ENCODE measurements around the gene ADAP1.

Gene ADAP1

DNA sequence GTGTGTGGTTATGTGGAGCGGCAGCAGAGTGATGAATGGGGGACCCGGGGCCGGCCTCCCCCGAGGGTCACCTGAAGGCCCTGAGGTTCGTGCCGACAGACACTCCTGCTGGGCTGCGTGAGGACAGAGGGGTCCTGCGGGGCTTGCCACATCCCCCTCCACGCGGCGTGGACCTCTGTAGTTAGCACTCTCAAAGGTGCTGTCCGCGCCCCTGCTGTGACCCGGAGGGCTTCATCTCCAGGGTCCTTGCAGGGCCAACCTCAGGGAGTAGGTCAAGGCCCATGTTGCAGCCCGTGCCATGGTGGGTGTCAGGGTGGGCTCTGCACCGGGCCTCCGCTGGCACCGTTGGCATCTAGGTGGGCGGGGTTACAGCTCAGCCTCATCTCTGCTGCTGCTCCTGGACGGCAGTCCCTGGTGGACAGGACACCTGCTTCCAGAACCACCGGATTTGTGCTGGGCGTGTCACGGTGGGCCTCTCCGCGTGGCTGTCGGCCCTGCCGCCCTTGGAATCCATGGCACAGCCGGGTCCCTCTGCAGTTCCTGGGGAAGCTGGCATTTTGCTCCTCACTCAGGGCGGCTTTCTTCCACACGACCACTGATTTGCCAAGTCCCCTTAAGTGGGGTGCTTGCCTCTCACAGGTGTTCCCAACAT lies 97.9 kb downstream of the ADAP1 start:
- Histone ChIP-seq H3K27me3 (ENCODE audit: insufficient read depth, low read length) (no peaks in the 10 kb centered on the region), H3K9ac (ENCODE audit: low read length) (no peak overlapping the region), H3K4me3 (ENCODE audit: low read depth, low read length, poor library complexity, severe bottlenecking) (no peak overlapping the region), H3K4me1 (ENCODE audit: insufficient read depth, low read length, severe bottlenecking) (no peaks in the 10 kb centered on the region), H3K36me3 (ENCODE audit: insufficient read depth, low read length) (peaks cover 83% of the 10 kb centered on the region), H3K4me2 (ENCODE audit: low read length) (no peak overlapping the region), H4K20me1 (ENCODE audit: insufficient read depth, low read length) (no peaks in the 10 kb centered on the region), H3K79me2 (ENCODE audit: insufficient read depth, low read length) (no peaks in the 10 kb centered on the region), H2AFZ (ENCODE audit: low read length) (no peak overlapping the region), H3F3A (ENCODE audit: insufficient read depth, low read length) (no peaks in the 10 kb centered on the region), H3K27ac (ENCODE audit: low read depth, low read length, poor library complexity, severe bottlenecking) (no peak overlapping the region), H3K9me3 (ENCODE audit: low read length) (no peaks in the 10 kb centered on the region), H3K9me2 (ENCODE audit: low read depth, low read length) (no peaks in the 10 kb centered on the region)
- no peak for TF ChIP-seq EZH2 (IDR thresholded peaks at IDR 0.05; ENCODE audit: borderline replicate concordance, low read length)
- TF ChIP-seq, protein P1, sequence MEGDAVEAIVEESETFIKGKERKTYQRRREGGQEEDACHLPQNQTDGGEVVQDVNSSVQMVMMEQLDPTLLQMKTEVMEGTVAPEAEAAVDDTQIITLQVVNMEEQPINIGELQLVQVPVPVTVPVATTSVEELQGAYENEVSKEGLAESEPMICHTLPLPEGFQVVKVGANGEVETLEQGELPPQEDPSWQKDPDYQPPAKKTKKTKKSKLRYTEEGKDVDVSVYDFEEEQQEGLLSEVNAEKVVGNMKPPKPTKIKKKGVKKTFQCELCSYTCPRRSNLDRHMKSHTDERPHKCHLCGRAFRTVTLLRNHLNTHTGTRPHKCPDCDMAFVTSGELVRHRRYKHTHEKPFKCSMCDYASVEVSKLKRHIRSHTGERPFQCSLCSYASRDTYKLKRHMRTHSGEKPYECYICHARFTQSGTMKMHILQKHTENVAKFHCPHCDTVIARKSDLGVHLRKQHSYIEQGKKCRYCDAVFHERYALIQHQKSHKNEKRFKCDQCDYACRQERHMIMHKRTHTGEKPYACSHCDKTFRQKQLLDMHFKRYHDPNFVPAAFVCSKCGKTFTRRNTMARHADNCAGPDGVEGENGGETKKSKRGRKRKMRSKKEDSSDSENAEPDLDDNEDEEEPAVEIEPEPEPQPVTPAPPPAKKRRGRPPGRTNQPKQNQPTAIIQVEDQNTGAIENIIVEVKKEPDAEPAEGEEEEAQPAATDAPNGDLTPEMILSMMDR (IDR thresholded peaks at IDR 0.05; ENCODE audit: low read length), result no peak

GRCh38 chr7:855686-856369 lies 98.7 kb downstream of the ADAP1 start:
- H3K27me3 ChIP-seq (ENCODE audit: insufficient read depth, low read length), result no peaks in the 10 kb centered on the region
- H3K4me2 ChIP-seq (ENCODE audit: low read length), result no peak overlapping the region
- H3K4me1 ChIP-seq (ENCODE audit: insufficient read depth, low read length, severe bottlenecking), result no peaks in the 10 kb centered on the region
- no peak overlapping the region for H3K9ac ChIP-seq (ENCODE audit: low read length)
- H3K4me3 ChIP-seq (ENCODE audit: low read depth, low read length, poor library complexity, severe bottlenecking), result no peak overlapping the region
- no peaks in the 10 kb centered on the region for H3K9me2 ChIP-seq (ENCODE audit: low read depth, low read length)
- no peak overlapping the region for H2AFZ ChIP-seq (ENCODE audit: low read length)
- TF ChIP-seq, protein P1 (IDR thresholded peaks at IDR 0.05; ENCODE audit: low read length), result no peak
- no peak for TF ChIP-seq EZH2 (IDR thresholded peaks at IDR 0.05; ENCODE audit: borderline replicate concordance, low read length)
- H3F3A ChIP-seq (ENCODE audit: insufficient read depth, low read length), result no peaks in the 10 kb centered on the region
- no peaks in the 10 kb centered on the region for H4K20me1 ChIP-seq (ENCODE audit: insufficient read depth, low read length)
- peaks cover 83% of the 10 kb centered on the region for H3K36me3 ChIP-seq (ENCODE audit: insufficient read depth, low read length)
- no peaks in the 10 kb centered on the region for H3K9me3 ChIP-seq (ENCODE audit: low read length)
- no peak overlapping the region for H3K27ac ChIP-seq (ENCODE audit: low read depth, low read length, poor library complexity, severe bottlenecking)
- no peaks in the 10 kb centered on the region for H3K79me2 ChIP-seq (ENCODE audit: insufficient read depth, low read length)

DNA sequence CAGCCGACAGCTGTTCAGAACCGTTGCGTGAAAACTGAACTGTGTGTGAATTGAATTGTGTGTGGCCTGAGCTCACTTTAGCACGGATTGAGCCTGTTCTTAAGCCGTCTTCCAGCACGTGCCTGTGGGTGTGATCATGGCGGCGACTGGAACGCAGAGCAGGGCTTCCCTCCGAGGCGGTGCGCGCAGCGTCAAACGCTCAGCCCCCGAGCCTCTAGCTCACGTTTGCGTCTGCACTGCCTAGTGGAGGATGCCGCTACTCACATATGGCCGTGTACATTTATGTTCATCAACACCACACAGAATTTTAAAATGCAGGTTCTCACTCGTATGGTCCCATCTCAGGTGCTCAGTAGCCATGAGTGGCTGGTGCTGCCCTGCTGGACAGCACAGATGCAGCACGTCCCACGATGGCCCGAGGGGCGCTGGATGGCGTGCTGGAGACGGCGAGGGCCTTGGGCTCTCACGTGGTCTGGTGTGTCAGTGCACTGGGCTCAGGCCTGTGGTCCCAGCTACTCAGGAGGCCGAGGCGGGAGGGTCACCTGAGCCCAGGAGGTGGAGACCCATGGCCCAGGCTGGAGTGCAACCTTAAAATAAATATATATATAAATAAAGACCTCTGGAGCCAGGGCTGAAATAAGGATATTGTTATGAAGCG lies 100.2 kb downstream of the ADAP1 start:
- no peaks in the 10 kb centered on the region for H3K9me3 ChIP-seq (ENCODE audit: low read length)
- no peaks in the 10 kb centered on the region for H4K20me1 ChIP-seq (ENCODE audit: insufficient read depth, low read length)
- H3F3A ChIP-seq (ENCODE audit: insufficient read depth, low read length), result no peaks in the 10 kb centered on the region
- H3K27ac ChIP-seq (ENCODE audit: low read depth, low read length, poor library complexity, severe bottlenecking), result no peak overlapping the region
- no peaks in the 10 kb centered on the region for H3K79me2 ChIP-seq (ENCODE audit: insufficient read depth, low read length)
- TF ChIP-seq, protein P1 (IDR thresholded peaks at IDR 0.05; ENCODE audit: low read length), result no peak
- TF ChIP-seq EZH2 (IDR thresholded peaks at IDR 0.05; ENCODE audit: borderline replicate concordance, low read length), result no peak
- H3K36me3 ChIP-seq (ENCODE audit: insufficient read depth, low read length), result peaks cover 77% of the 10 kb centered on the region
- no peaks in the 10 kb centered on the region for H3K27me3 ChIP-seq (ENCODE audit: insufficient read depth, low read length)
- H3K4me3 ChIP-seq (ENCODE audit: low read depth, low read length, poor library complexity, severe bottlenecking), result no peak overlapping the region
- no peak overlapping the region for H2AFZ ChIP-seq (ENCODE audit: low read length)
- no peaks in the 10 kb centered on the region for H3K4me1 ChIP-seq (ENCODE audit: insufficient read depth, low read length, severe bottlenecking)
- no peaks in the 10 kb centered on the region for H3K9me2 ChIP-seq (ENCODE audit: low read depth, low read length)
- no peak overlapping the region for H3K4me2 ChIP-seq (ENCODE audit: low read length)
- no peak overlapping the region for H3K9ac ChIP-seq (ENCODE audit: low read length)
